ENCODE measurements around the gene DNAH6. TPM values are rescaled to one million over a fixed set of nuclear protein-coding genes. Genes with fewer than 3 reads are reported as not detected.

DNAH6 gene
- total and polyA plus RNA-seq, 2 experiments from 2014 or later, result 0.11 TPM; not detected in 1

- WGBS, 2 experiments (ENCODE audit: low coverage in 1 of 2, low lambda C conversion rate in 2 of 2, missing lambda C conversion rate in 2 of 2), result 39% methylated on average over 3 of the region's 3 CpGs
- Histone ChIP-seq H3K79me2 (ENCODE audit: insufficient read depth) (no peaks in the 10 kb centered on the region), H3K4me2 (ENCODE audit: unreplicated experiment) (no peak overlapping the region), H3K4me3 (no peak overlapping the region), H3K27me3 (replicated peaks; ENCODE audit: insufficient read depth) (no peaks in the 10 kb centered on the region), H3F3A (ENCODE audit: insufficient read depth) (peaks cover 12% of the 10 kb centered on the region; the same call in 1 of the 2 replicates), H4K20me1 (ENCODE audit: insufficient read depth) (no peaks in the 10 kb centered on the region), H3K9ac (no peak overlapping the region), H3K36me3 (ENCODE audit: low read depth) (no peaks in the 10 kb centered on the region), H3K27ac (peak overlapping the region; percentile 38), H3K4me1 (ENCODE audit: insufficient read depth) (peaks cover 20% of the 10 kb centered on the region), H3K9me3 (ENCODE audit: low read depth) (no peaks in the 10 kb centered on the region), H2AFZ (peak overlapping the region; percentile 47), H3K9me2 (ENCODE audit: insufficient read depth) (no peaks in the 10 kb centered on the region)
- peak; percentile 44 for DNase-seq
- in situ Hi-C loops (cut with MboI), result loop anchor here (25.0 kb wide), 1 partner anchor 800 kb away; no protein-coding TSS in a partner anchor
- TF ChIP-seq EZH2phosphoT487 (IDR thresholded peaks at IDR 0.05; ENCODE audit: insufficient read depth, low read depth) (no peak), EZH2 (IDR thresholded peaks at IDR 0.05; ENCODE audit: insufficient read depth, poor library complexity, severe bottlenecking) (no peak)
Observed at GRCh38 chr2:84487298-84487996, 28.9 kb upstream of the DNAH6 start.

GRCh38 chr2:84491256-84491655 lies 25.0 kb upstream of the DNAH6 start:
- H3K9ac ChIP-seq, result no peak overlapping the region
- no peaks in the 10 kb centered on the region for H3K36me3 ChIP-seq (ENCODE audit: low read depth)
- peaks cover 40% of the 10 kb centered on the region for H3K4me1 ChIP-seq (ENCODE audit: insufficient read depth)
- no peaks in the 10 kb centered on the region for H3K79me2 ChIP-seq (ENCODE audit: insufficient read depth)
- H3K9me2 ChIP-seq (ENCODE audit: insufficient read depth), result no peaks in the 10 kb centered on the region
- no peaks in the 10 kb centered on the region for H3K9me3 ChIP-seq (ENCODE audit: low read depth)
- no peak overlapping the region for H3K27ac ChIP-seq
- DNase-seq, result no peak
- in situ Hi-C loops (cut with MboI), result loop anchor here (10.0 to 25.0 kb wide), 2 partner anchors 384 to 796 kb away; no protein-coding TSS in a partner anchor
- H3K27me3 ChIP-seq (replicated peaks; ENCODE audit: insufficient read depth), result no peaks in the 10 kb centered on the region
- no peak overlapping the region for H3K4me2 ChIP-seq (ENCODE audit: unreplicated experiment)
- peaks cover 30% of the 10 kb centered on the region for H3F3A ChIP-seq (ENCODE audit: insufficient read depth)
- no peaks in the 10 kb centered on the region for H4K20me1 ChIP-seq (ENCODE audit: insufficient read depth)
- TF ChIP-seq EZH2phosphoT487 (IDR thresholded peaks at IDR 0.05; ENCODE audit: insufficient read depth, low read depth) (no peak), EZH2 (IDR thresholded peaks at IDR 0.05; ENCODE audit: insufficient read depth, poor library complexity, severe bottlenecking) (no peak)
- H2AFZ ChIP-seq, result no peak overlapping the region
- H3K4me3 ChIP-seq, result no peak overlapping the region
- 34 to 42% methylated on average over 2 of the region's 2 CpGs for WGBS, 2 experiments (ENCODE audit: low coverage in 1 of 2, low lambda C conversion rate in 2 of 2, missing lambda C conversion rate in 2 of 2)

GRCh38 chr2:84491741-84492140 lies 24.6 kb upstream of the DNAH6 start:
- 91% methylated on average over 6 of the region's 6 CpGs for WGBS, 2 experiments (ENCODE audit: low coverage in 1 of 2, low lambda C conversion rate in 2 of 2, missing lambda C conversion rate in 2 of 2)
- no peak for DNase-seq
- Histone ChIP-seq H3F3A (ENCODE audit: insufficient read depth) (peaks cover 30% of the 10 kb centered on the region), H3K27ac (no peak overlapping the region), H3K79me2 (ENCODE audit: insufficient read depth) (no peaks in the 10 kb centered on the region), H2AFZ (no peak overlapping the region), H3K9ac (no peak overlapping the region), H3K27me3 (replicated peaks; ENCODE audit: insufficient read depth) (no peaks in the 10 kb centered on the region), H3K4me1 (ENCODE audit: insufficient read depth) (peaks cover 35% of the 10 kb centered on the region), H3K36me3 (ENCODE audit: low read depth) (no peaks in the 10 kb centered on the region), H3K4me3 (no peak overlapping the region), H3K9me3 (ENCODE audit: low read depth) (no peaks in the 10 kb centered on the region), H3K9me2 (ENCODE audit: insufficient read depth) (no peaks in the 10 kb centered on the region), H3K4me2 (ENCODE audit: unreplicated experiment) (no peak overlapping the region), H4K20me1 (ENCODE audit: insufficient read depth) (no peaks in the 10 kb centered on the region)
- in situ Hi-C loops (cut with MboI), result loop anchor here (10.0 to 25.0 kb wide), 2 partner anchors 383 to 796 kb away; no protein-coding TSS in a partner anchor
- TF ChIP-seq EZH2phosphoT487 (IDR thresholded peaks at IDR 0.05; ENCODE audit: insufficient read depth, low read depth) (no peak), EZH2 (IDR thresholded peaks at IDR 0.05; ENCODE audit: insufficient read depth, poor library complexity, severe bottlenecking) (no peak)

- Histone ChIP-seq H3K36me3 (ENCODE audit: low read depth) (no peaks in the 10 kb centered on the region), H3K9ac (no peak overlapping the region), H3K79me2 (ENCODE audit: insufficient read depth) (no peaks in the 10 kb centered on the region), H3K4me3 (no peak overlapping the region), H4K20me1 (ENCODE audit: insufficient read depth) (no peaks in the 10 kb centered on the region), H3F3A (ENCODE audit: insufficient read depth) (peaks cover 24% of the 10 kb centered on the region), H3K9me3 (ENCODE audit: low read depth) (no peaks in the 10 kb centered on the region), H3K4me1 (ENCODE audit: insufficient read depth) (peaks cover 27% of the 10 kb centered on the region), H3K27ac (no peak overlapping the region), H3K9me2 (ENCODE audit: insufficient read depth) (no peaks in the 10 kb centered on the region), H3K4me2 (ENCODE audit: unreplicated experiment) (peak overlapping the region; percentile 71), H2AFZ (no peak overlapping the region), H3K27me3 (replicated peaks; ENCODE audit: insufficient read depth) (no peaks in the 10 kb centered on the region)
- TF ChIP-seq EZH2 (IDR thresholded peaks at IDR 0.05; ENCODE audit: insufficient read depth, poor library complexity, severe bottlenecking), result no peak
- no peak for TF ChIP-seq EZH2phosphoT487 (IDR thresholded peaks at IDR 0.05; ENCODE audit: insufficient read depth, low read depth)
- WGBS, 2 experiments (ENCODE audit: low coverage in 1 of 2, low lambda C conversion rate in 2 of 2, missing lambda C conversion rate in 2 of 2), result 40 to 51% methylated on average over 1 of the region's 1 CpG
- in situ Hi-C loops (cut with MboI), result loop anchor here (10.0 to 25.0 kb wide), 2 partner anchors 382 to 795 kb away; no protein-coding TSS in a partner anchor
- peak; percentile 63 for DNase-seq
Observed at GRCh38 chr2:84492571-84492970, 23.7 kb upstream of the DNAH6 start.

All from GM23248 (cell line).